K562 (cell line): ENCODE results near the gene CARD9. TPM values are rescaled to one million over a fixed set of nuclear protein-coding genes. Genes with fewer than 3 reads are reported as not detected.

Experiments
- ATAC-seq: fragments of 200-7000 bp; cut with Tn5 transposase; 3 replicates; pipeline ENCODE4 v1.9.1; 2020; ENCODE audit warnings: moderate library complexity
- BruUV-seq: library from RNA; stranded (reverse); fragments of 400-500 nt; replicated peaks from 2 replicates; lab custom pipeline; 2021; lab: Mats Ljungman, UMichigan
- CTCF ChIA-PET: fragments of 300-600 bp; formaldehyde crosslinking; extraction: SDS; loops from one replicate; lab custom pipeline; 2021; ENCODE audit warnings: low intra/inter-chr PET ratio; lab: Yijun Ruan, JAX
- POLR2A ChIA-PET: fragments of 300-600, 350-650 bp; sonication (Branson Sonifier 250); formaldehyde crosslinking; extraction: SDS; loops from one replicate; lab custom pipeline; 2021; ENCODE audit warnings: antibody characterized with exemption, inconsistent platforms; lab: Yijun Ruan, JAX
- DNase-seq, 4 experiments: peaks; one replicate each; pipeline versions ENCODE4 v3.0.0 to v3.0.0-alpha.2; 2011 to 2018; ENCODE audit warnings: low spot score in 3 of 4, mixed read lengths in 3 of 4; ENCODE audit errors: extremely low read depth in 1 of 4
- FAIRE-seq: peaks from 2 replicates; lab custom pipeline; 2011; peaks lifted over from hg19 to GRCh38; lab: Jason Lieb, UNC
- H2AFZ ChIP-seq: 2 replicates; pipeline ENCODE4 v1.6.0; 2011; ENCODE audit warnings: low read depth, low read length, control low read depth, inconsistent platforms
- H3K27ac ChIP-seq: fragments of 200-600 bp; 3 replicates; pipeline ENCODE4 v1.8.0; 2011; ENCODE audit warnings: low read depth, mild to moderate bottlenecking, control low read depth, inconsistent platforms, low read length, moderate library complexity, mixed read lengths; ENCODE audit errors: extremely low read depth
- H3K27me3 ChIP-seq, 2 experiments: fragments of 300-600 bp in 1 of 2; 2 replicates in 1 of 2; 3 replicates in 1 of 2; pipeline versions ENCODE4 v1.6.0 to v1.8.0; 2011; ENCODE audit warnings: inconsistent platforms in 2 of 2, low read length in 2 of 2, mild to moderate bottlenecking in 1 of 2, mixed read lengths in 1 of 2, moderate library complexity in 1 of 2; ENCODE audit not compliant: control insufficient read depth in 2 of 2, insufficient read depth in 2 of 2
- H3K36me3 ChIP-seq: fragments of 300-600 bp; 3 replicates; pipeline ENCODE4 v1.8.0; 2011; ENCODE audit warnings: mild to moderate bottlenecking, low read length, inconsistent platforms; ENCODE audit not compliant: control insufficient read depth, insufficient read depth
- H3K4me1 ChIP-seq, 2 experiments: fragments of 200-600 bp in 1 of 2; replicated peaks in 1 of 2; 2 replicates in 1 of 2; 3 replicates in 1 of 2; pipeline versions ENCODE4 v1.5.1 to v1.8.0; 2011; ENCODE audit warnings: inconsistent platforms in 2 of 2, low read length in 2 of 2, mild to moderate bottlenecking in 1 of 2, mixed read lengths in 1 of 2, moderate library complexity in 1 of 2; ENCODE audit not compliant: control insufficient read depth in 2 of 2, insufficient read depth in 2 of 2
- H3K4me2 ChIP-seq: 2 replicates; pipeline ENCODE4 v1.6.1; 2011; ENCODE audit warnings: low read length, control low read depth, inconsistent platforms, mixed read lengths; ENCODE audit not compliant: insufficient read depth
- H3K4me3 ChIP-seq: fragments of 200-600 bp; sonication (generic), shearing (Covaris generic); 2 replicates; pipeline ENCODE4 v1.5.1; 2016; ENCODE audit warnings: control low read depth, inconsistent platforms
- H3K79me2 ChIP-seq: fragments of 200-600 bp; 3 replicates; pipeline ENCODE4 v1.8.0; 2011; ENCODE audit warnings: low read length, inconsistent platforms; ENCODE audit not compliant: control insufficient read depth, insufficient read depth
- H3K9ac ChIP-seq, 2 experiments: 2 replicates each; pipeline versions ENCODE4 v1.6.0 to v1.6.1; 2011; ENCODE audit warnings: low read depth in 2 of 2, low read length in 2 of 2, control low read depth in 1 of 2, inconsistent platforms in 1 of 2, mild to moderate bottlenecking in 1 of 2, mixed read lengths in 1 of 2; ENCODE audit not compliant: insufficient read depth in 1 of 2
- H3K9me1 ChIP-seq: one replicate; pipeline ENCODE4 v1.6.0; 2011; ENCODE audit warnings: inconsistent platforms, mild to moderate bottlenecking, low read length, moderate library complexity; ENCODE audit not compliant: control insufficient read depth, insufficient read depth
- H3K9me3 ChIP-seq: replicated peaks from 2 replicates; pipeline ENCODE4 v1.5.1; 2011; ENCODE audit warnings: low read depth, low read length, inconsistent platforms; ENCODE audit not compliant: control insufficient read depth, insufficient read depth
- H4K20me1 ChIP-seq: replicated peaks from 2 replicates; pipeline ENCODE4 v1.6.1; 2011; ENCODE audit warnings: low read length, inconsistent platforms, mixed read lengths; ENCODE audit not compliant: control insufficient read depth, insufficient read depth
- POLR2G ChIP-seq: fragments of 200-400 bp; formaldehyde crosslinking; IDR thresholded peaks from 2 replicates; pipeline ENCODE4 v1.6.1; 2017; ENCODE audit warnings: low read depth, mild to moderate bottlenecking, antibody characterized with exemption, low read length, moderate library complexity
- RBFOX2 ChIP-seq: fragments of 200-400 bp; formaldehyde crosslinking; IDR thresholded peaks from 2 replicates; pipeline ENCODE4 v1.6.1; 2017; ENCODE audit warnings: low read depth, mild to moderate bottlenecking, low read length, moderate library complexity
- ZBTB5 ChIP-seq: fragments of 450-650 bp; IDR thresholded peaks from 2 replicates; pipeline ENCODE4 v1.6.1; 2017; ENCODE audit warnings: antibody characterized with exemption
- ZNF140 ChIP-seq: fragments of 250-450 bp; sonication (Bioruptor Pico); IDR thresholded peaks from 2 replicates; pipeline ENCODE4 v1.8.0; 2021; ENCODE audit warnings: moderate library complexity, mild to moderate bottlenecking, inconsistent platforms
- WGBS: fragments of 100-300 bp; shearing (Covaris generic); methylation state at CpG from one replicate; pipeline ENCODE4 v1.1.6; 2016; ENCODE audit warnings: low coverage, mixed read lengths; ENCODE audit not compliant: insufficient coverage; ENCODE audit errors: missing lambda C conversion rate; 5-methylcytosine and 5-hydroxymethylcytosine counted together
- in situ Hi-C: fragments of 300-500 bp; cut with MboI; formaldehyde crosslinking; loops from 4 replicates; pipeline ENCODE4 v1.15.0; 2018; ENCODE audit warnings: inconsistent platforms, mixed read lengths
- intact Hi-C: fragments of 100-400 bp; cut with micrococcal nuclease; formaldehyde crosslinking; loops from 2 replicates; pipeline ENCODE4 v1.14.2; 2022
- polyA plus RNA-seq, 8 experiments: library from polyadenylated mRNA; depleted of rRNA in 4 of 8; stranded (reverse) in 5 of 8; unstranded in 3 of 8; fragments of >200 nt; fragmentation: Nextera tagmentation in 2 of 8; fragmentation: Illumina TruSeq in 1 of 8; extraction: Ambion mirVana in 2 of 8; extraction: Trizol in 1 of 8; gene quantifications; 2 replicates each; pipeline versions ENCODE4 v1.2.1 to v1.2.3, GENCODE V29; 2011 to 2014; ENCODE audit warnings: inconsistent platforms in 1 of 8, missing spikeins in 1 of 8
- total RNA-seq, 7 experiments: library from RNA; depleted of rRNA in 6 of 7; stranded (reverse); fragments of >200 nt in 6 of 7; fragmentation: Illumina TruSeq in 2 of 7; extraction: Trizol in 2 of 7; gene quantifications; 2 replicates each; pipeline versions ENCODE4 v1.2.1 to v1.2.3, GENCODE V29; 2011 to 2021; ENCODE audit warnings: low replicate concordance in 1 of 7

The CARD9 gene
- total and polyA plus RNA-seq, 9 of the 15 experiments (the other 6 are each of a cell fraction or from before 2014, with no cell fraction given), result 1.7 to 53.0 (median 9.7) TPM

GRCh38 chr9:136422876-136423275, 49.4 kb upstream of the CARD9 start:
- intact Hi-C loops, result no loop called here
- FAIRE-seq (no peak), DNase-seq (no peak), ATAC-seq (no peak)
- Histone ChIP-seq H3K27me3 (no peaks in the 10 kb centered on the region), H3K27ac (no peak overlapping the region), H4K20me1 (no peaks in the 10 kb centered on the region), H3K79me2 (no peaks in the 10 kb centered on the region), H3K9ac (no peak overlapping the region), H3K4me3 (no peak overlapping the region), H3K4me2 (no peak overlapping the region), H3K9me3 (no peaks in the 10 kb centered on the region), H3K36me3 (peaks cover 77% of the 10 kb centered on the region), H3K4me1 (peaks cover 0 to 15% of the 10 kb centered on the region in 2 experiments; a peak in 2 of 5 replicates), H2AFZ (no peak overlapping the region), H3K9me1 (no peaks in the 10 kb centered on the region)
- in situ Hi-C loops, result no loop called here
- CTCF ChIA-PET, result no interaction called here
- no peak for TF ChIP-seq ZBTB5
- TF ChIP-seq ZNF140 (CRISPR knock-in tag), result no peak
- peak; percentile 58 for TF ChIP-seq POLR2G
- 0 out of 2 replicates have a peak, but pooled peaks have one; percentile 36 for TF ChIP-seq RBFOX2
- POLR2A ChIA-PET, result interaction anchor here (0.5 to 5.1 kb wide), 3 partner anchors 12 to 305 kb away, joined by 3 to 33 read pairs (median 4); no protein-coding TSS in a partner anchor
- no TSS peak for BruUV-seq
- 93% methylated on average over 21 of the region's 26 CpGs for WGBS
